SK-N-MC (cell line): ENCODE data around the gene LTBP2.

Experiments used
- DNase-seq: peaks from one replicate; pipeline ENCODE4 v3.0.0-alpha.2; 2011; ENCODE audit warnings: low read depth, low spot score
- H3K27ac ChIP-seq: fragments of 200-600 bp; sonication (generic); 2 replicates; pipeline ENCODE4 v1.5.1; 2016; ENCODE audit warnings: mixed run types
- H3K36me3 ChIP-seq: fragments of 200-600 bp; sonication (generic); 2 replicates; pipeline ENCODE4 v1.6.1; 2017; ENCODE audit warnings: antibody characterized with exemption, low read length, mixed read lengths; ENCODE audit not compliant: insufficient read depth
- H3K4me3 ChIP-seq: fragments of 200-600 bp; sonication (generic); 2 replicates; pipeline ENCODE4 v1.5.1; 2016
- H3K9ac ChIP-seq: fragments of 200-600 bp; sonication (generic); 2 replicates; pipeline ENCODE4 v1.8.0; 2017; ENCODE audit warnings: mixed run types, mixed read lengths; ENCODE audit not compliant: insufficient read length
- H3K9me3 ChIP-seq: fragments of 200-600 bp; sonication (generic); 2 replicates; pipeline ENCODE4 v1.6.1; 2017; ENCODE audit warnings: low read depth, mild to moderate bottlenecking, antibody characterized with exemption, low read length, moderate library complexity, mixed read lengths
- EZH2 ChIP-seq: fragments of 200-600 bp; sonication (generic); IDR thresholded peaks from one replicate; pipeline ENCODE4 v1.6.1; 2017; ENCODE audit warnings: antibody characterized with exemption
- FOXP2 ChIP-seq: optimal IDR thresholded peaks from 2 replicates; pipeline ENCODE3; 2011; ENCODE audit warnings: mild to moderate bottlenecking, moderate library complexity; ENCODE audit not compliant: insufficient read depth; ENCODE audit errors: extremely low read length, control extremely low read depth
- POLR2AphosphoS5 ChIP-seq: IDR thresholded peaks from 2 replicates; pipeline ENCODE4 v1.6.1; 2012; ENCODE audit warnings: mild to moderate bottlenecking, low read depth, low read length, borderline replicate concordance

Gene LTBP2

DNA sequence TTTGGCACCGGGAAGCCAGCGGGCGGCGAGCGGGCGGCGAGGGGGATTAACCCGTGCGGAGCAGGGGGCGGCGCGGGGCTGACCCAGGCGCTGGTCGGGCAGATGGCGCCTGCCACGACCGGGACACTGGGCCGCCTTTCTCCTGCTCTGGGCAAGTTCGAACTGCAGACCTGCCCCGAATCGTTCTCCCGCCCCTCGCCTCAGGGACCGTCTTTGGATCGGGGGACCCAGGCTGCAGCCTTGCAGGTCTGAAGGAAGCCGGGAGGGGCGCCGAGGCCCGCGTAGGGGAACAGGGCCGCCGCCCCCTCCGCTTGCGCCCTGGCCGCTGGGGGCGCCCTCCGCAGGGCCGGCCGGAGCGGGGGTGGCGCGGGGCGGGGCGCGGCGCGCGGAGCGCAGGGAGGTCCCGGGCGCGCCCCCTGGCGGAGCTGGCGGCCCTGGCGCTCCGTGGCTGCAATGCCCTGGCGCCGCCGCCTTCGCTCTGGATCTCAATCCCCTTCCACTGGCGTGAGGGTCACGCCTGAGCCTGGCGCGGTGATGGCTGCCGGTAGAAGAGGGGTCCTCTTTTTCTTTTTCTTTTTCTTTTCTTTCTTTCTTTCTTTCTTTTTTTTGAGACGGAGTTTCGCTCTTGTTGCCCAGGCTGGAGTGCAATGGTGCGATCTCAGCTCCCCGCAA is 449 bp upstream of the LTBP2 start:
- no peaks in the 10 kb centered on the region for H3K9me3 ChIP-seq
- H3K27ac ChIP-seq, result no peak overlapping the region
- H3K9ac ChIP-seq, result peak overlapping the region; percentile 62
- no peaks in the 10 kb centered on the region for H3K36me3 ChIP-seq
- no peak for DNase-seq
- H3K4me3 ChIP-seq, result peak overlapping the region; percentile 88
- no peak for TF ChIP-seq FOXP2
- TF ChIP-seq POLR2AphosphoS5, result no peak

DNA sequence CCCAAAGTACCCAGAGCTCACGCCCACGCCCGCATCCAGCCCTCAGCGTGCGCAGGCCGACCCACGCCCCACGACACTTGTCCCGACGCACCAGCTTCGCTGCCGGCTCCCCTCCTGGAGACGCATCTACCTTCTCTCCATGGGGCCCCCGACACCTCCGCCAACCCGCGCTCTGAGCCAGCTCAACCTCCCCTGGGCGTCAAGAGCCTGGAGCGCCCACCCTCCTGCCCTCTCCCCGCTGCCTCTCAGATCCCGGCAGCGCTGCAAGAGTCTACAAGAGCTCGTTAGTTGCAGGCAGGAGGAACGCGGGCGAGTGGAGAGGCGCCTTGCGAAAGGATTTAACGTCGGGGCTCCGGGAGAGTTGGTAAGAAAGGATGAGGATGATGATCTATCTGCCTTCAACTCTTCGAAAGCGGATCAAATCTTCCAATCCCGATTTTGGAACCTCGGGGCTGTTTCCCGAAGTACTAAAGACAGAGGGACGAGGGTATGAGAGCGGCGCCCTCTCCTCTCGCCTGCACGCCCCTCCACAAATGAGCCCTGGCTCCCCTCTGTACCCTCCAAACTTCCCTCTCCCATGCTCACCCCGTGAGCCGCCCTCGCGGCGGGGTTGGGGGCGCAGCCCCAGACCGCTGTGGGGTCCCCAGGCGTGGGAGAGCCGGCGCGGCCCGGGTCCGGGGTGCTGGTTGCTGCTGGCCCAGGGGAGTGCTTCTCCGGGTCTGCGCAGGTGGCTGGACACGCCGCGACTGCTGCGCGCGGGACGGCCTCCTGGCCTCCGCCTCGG is 979 bp downstream of the LTBP2 start:
- TF ChIP-seq FOXP2 (no peak), EZH2 (no peak), POLR2AphosphoS5 (no peak)
- H3K36me3 ChIP-seq, result no peaks in the 10 kb centered on the region
- H3K4me3 ChIP-seq, result peak overlapping the region; percentile 88
- no peak overlapping the region for H3K27ac ChIP-seq
- DNase-seq, result no peak
- no peaks in the 10 kb centered on the region for H3K9me3 ChIP-seq
- H3K9ac ChIP-seq, result no peak overlapping the region

DNA sequence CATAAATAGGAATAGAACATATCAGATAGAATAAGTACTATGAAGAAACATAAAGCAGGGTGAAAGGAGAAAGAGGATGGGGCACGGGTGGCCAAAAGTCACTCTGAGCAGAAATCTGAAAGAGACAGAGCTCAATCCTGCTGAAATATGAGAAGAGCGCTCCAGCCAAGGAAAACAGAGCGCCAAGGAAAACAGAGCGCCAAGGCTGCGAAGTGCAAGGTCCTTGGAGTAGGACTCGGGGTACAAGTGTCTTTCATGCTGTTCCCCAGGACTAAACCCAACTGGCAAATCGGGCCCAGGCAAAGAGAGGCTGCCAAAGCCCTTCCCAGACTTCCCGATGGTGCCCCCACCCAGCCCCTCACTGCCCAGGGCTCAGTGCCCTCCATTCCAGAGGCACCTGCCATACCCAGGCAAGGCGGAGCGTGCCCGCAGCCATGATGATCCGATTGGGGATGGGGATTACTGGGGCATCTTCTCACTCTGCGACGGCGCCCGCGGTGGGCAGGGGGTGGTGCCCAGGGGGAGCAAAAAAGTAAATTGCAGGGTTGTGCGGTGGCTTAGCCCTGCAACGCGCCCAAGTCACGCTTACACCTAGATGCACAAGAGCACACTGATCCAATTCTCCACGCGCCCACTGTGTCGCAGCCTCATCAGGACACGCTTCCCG is 1.7 kb downstream of the LTBP2 start:
- Histone ChIP-seq H3K9me3 (no peaks in the 10 kb centered on the region), H3K4me3 (no peak overlapping the region), H3K9ac (no peak overlapping the region), H3K27ac (no peak overlapping the region), H3K36me3 (no peaks in the 10 kb centered on the region)
- no peak for TF ChIP-seq FOXP2
- TF ChIP-seq EZH2, result no peak
- TF ChIP-seq POLR2AphosphoS5, result no peak
- no peak for DNase-seq

DNA sequence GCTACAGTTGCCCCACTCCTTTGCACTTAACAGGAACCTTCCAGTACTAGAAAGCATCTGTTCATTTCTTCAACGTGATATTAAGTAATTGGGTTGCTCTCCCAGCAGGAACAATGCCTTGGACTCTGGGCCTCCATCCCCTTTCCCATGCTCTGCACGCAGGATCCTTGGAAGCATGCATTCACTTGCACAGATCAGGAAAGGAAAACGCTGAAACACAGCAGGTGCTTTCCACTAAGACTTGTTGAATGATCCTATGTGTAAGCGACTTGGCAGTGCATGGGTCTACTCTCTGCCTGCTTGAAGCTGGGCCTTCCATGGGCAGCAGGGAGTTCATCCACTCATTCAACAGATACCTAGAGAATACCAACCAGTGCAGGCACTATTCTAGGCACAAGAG is 2.3 kb downstream of the LTBP2 start:
- no peak for DNase-seq
- no peak overlapping the region for H3K9ac ChIP-seq
- no peak overlapping the region for H3K27ac ChIP-seq
- no peak overlapping the region for H3K4me3 ChIP-seq
- H3K9me3 ChIP-seq, result no peaks in the 10 kb centered on the region
- H3K36me3 ChIP-seq, result no peaks in the 10 kb centered on the region
- TF ChIP-seq FOXP2 (no peak), POLR2AphosphoS5 (no peak), EZH2 (no peak)

DNA sequence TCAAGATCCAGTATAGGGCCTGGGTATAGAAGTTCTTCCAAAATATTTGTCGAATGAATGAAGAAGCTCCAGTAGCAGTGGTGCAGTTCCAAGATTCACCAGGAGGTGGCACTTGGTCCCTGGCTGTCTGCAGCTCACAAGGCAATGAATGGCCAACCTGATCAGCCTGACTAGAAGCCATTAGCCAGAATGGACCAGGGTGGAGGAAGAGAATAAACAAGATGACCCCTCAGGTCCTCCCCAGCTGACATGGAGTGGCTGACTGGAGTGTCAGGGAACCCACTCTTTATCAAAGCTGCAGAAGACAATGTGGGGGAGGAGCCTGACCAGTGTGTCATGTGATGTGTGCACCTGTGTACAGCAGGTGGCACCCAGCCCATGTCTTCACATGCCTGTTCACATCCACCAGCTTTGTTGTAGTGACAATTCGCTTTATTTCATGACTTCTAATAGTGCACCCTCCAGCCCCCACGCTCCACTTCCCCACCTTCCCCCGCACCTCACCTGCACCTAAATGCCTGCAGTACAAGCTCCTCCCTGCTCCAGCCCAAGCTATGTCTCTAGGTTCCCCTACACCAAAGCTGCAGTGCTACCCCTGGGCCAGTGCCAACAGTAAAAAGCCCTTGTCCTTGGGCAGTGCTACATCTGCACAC is 3.0 kb downstream of the LTBP2 start:
- no peak for TF ChIP-seq POLR2AphosphoS5
- TF ChIP-seq EZH2, result no peak
- TF ChIP-seq FOXP2, result no peak
- H3K36me3 ChIP-seq, result no peaks in the 10 kb centered on the region
- no peak overlapping the region for H3K27ac ChIP-seq
- DNase-seq, result peak; percentile 81
- H3K9ac ChIP-seq, result no peak overlapping the region
- no peak overlapping the region for H3K4me3 ChIP-seq
- H3K9me3 ChIP-seq, result no peaks in the 10 kb centered on the region

DNA sequence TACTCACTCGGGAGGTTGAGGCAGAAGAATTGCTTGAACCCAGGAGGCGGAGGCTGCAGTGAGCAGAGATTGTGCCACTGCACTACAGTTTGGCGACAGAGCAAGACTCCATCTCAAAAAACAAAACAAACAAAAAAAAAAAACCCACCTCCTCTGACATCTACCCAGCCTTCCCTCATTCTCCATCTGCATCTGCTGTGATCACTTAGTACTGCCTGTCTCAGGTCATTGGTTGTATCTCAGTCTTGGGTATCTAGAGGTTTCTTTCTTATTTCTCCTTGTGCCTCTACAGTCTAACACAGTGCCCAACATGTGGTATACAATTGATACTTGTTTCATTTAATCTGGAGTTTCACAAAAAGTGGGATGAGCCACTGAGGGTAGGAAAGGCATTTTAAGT is 5.3 kb downstream of the LTBP2 start:
- no peak for DNase-seq
- Histone ChIP-seq H3K4me3 (no peak overlapping the region), H3K9ac (no peak overlapping the region), H3K27ac (no peak overlapping the region), H3K9me3 (no peaks in the 10 kb centered on the region), H3K36me3 (no peaks in the 10 kb centered on the region)
- TF ChIP-seq FOXP2, result no peak
- TF ChIP-seq EZH2, result no peak
- TF ChIP-seq POLR2AphosphoS5, result no peak

DNA sequence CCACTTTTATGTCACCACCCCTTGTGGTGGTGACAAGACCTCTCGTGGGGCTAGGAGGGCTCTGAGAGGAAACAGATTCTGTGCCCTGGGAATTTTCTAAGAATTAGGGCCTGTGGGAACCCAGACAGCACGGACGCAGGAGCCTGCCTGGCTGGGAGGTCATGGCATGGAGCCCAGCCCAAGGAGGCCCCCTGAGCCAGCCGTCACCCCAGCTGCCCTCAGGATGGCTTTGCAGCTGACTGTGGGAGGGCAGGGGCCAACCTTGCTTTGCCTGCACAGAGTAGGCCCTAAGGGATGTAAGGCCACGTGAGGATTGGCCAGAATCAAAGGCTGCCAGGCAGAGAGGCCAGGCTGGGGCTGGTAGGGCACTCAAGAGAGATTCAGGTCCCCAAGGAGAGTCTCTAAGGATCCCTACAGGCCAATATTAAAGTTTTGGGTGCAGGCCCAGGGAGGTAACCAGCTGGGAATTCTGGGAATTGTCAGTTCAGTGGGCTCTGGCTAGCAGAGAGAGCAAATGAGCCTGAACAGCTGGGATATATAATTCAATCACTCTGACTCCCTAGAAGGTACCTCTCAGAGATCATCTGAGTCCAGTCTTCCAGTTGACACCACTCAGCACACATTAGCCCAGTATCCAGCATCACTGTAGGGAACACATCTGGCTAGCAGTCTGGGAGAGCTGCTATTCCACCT is 6.4 kb downstream of the LTBP2 start:
- H3K36me3 ChIP-seq, result no peaks in the 10 kb centered on the region
- TF ChIP-seq FOXP2 (no peak), POLR2AphosphoS5 (no peak), EZH2 (no peak)

DNA sequence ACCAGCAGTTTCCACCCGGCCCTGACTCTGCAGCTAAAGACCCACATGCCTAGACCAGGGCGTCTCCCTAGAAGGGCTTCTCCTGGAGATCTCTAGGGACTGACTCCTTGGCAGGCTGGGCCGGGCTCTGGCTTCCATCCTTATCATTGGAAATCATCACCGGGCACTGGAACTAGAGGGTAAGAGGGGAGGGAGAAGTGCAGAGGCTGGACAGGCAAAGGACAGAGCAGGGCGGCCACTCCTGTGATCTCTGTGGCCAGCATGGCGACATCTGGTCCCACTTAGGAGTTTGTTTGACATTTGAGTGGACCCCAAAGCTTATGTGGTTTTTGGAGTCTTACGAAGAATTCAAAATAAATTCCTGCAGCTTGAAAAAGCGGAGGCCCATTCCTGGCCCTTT is 7.1 kb downstream of the LTBP2 start:
- TF ChIP-seq FOXP2 (no peak), POLR2AphosphoS5 (no peak), EZH2 (no peak)

More for the DNA sequence above, 6.4 kb downstream of the LTBP2 start:
- no peak for DNase-seq
- Histone ChIP-seq H3K27ac (no peak overlapping the region), H3K9me3 (no peaks in the 10 kb centered on the region), H3K4me3 (no peak overlapping the region), H3K9ac (no peak overlapping the region)

More for the DNA sequence above, 7.1 kb downstream of the LTBP2 start:
- H3K4me3 ChIP-seq, result no peak overlapping the region
- H3K27ac ChIP-seq, result no peak overlapping the region
- no peak overlapping the region for H3K9ac ChIP-seq
- H3K9me3 ChIP-seq, result no peaks in the 10 kb centered on the region
- DNase-seq, result no peak
- H3K36me3 ChIP-seq, result no peaks in the 10 kb centered on the region
